Fibroblast of skin of abdomen (primary cell): ENCODE results near the gene CRY1.
"Not testable (repeated sequence)": the region's sequence is repeated elsewhere in the genome, so short reads cannot be mapped to it uniquely, and the experiment has no call there.

ENCODE experiments used
- DNase-seq: peaks from one replicate; pipeline ENCODE4 v3.0.0-alpha.2; 2013

The CRY1 gene

DNA sequence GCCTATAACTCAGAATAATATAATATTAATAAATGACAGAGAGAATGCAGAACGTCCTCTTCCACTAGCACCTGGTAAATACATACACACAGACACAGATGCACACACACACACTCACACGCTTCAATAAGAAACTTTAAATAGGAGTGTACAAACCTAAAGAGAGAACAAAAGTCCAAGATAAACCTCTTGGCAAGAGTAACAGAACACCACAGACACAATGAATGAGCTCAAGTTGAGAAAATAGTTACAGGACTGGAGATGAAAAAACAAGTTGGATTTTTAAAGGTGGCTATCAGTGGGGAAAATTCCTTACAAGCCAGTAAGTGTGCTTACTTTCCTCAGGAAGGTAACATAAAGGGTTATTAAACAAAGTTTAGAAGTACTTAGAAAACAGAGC lies 35.2 kb downstream of the CRY1 start:
- no peak for DNase-seq

DNA sequence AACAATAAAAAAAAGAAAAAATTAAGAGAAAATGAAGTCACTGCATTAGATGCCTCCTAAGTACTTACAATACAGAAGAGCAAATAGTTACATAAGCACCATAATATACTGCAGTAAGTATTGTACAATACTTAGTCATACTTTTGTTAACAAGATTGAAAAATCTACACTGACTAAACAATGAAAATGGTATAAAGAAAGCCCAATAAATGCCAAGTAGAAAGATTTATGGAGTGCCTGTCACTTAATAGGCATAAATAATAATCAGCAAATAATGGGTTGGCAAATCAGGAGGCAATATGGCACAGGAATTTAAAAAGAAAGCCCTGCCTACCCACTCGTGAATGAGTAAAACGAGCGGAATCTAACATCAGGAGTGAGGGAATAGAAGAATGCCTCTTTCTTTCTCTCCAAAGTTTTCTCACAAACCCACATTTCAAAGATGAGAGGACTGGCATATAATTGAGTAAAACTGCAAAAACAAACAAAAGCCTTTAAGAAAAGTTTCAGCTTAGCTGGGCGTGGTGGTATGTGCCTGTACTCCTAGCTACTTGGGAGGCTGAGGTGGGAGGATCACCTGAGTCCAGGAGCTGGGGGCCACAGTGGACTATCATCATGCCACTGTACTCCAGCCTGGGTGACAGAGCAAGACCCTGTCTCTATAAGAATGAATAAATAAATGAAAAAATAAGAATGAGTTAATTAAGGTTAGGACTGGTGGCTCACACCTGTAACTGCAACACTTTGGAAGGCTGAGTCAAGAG lies 36.1 kb downstream of the CRY1 start:
- DNase-seq, result peak; percentile 31

DNA sequence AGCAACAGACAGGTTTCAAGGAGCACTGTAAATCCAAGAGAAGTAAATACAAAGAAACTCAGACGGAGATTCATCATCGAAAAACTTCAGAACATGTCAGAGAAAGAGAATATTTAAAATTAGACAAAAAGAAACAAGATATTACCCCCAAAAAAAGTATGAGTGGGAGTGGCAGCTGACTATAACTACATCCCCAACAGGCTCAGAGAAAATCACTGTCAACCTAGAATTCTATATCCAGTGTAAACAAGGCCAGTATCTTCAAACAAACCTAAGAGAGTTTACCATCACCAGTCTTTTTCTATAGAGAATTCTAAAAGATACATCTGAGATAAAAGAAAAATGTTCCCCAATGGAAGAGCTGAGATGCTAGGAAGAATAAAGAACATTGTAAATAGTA lies 39.6 kb downstream of the CRY1 start:
- DNase-seq, result no peak

DNA sequence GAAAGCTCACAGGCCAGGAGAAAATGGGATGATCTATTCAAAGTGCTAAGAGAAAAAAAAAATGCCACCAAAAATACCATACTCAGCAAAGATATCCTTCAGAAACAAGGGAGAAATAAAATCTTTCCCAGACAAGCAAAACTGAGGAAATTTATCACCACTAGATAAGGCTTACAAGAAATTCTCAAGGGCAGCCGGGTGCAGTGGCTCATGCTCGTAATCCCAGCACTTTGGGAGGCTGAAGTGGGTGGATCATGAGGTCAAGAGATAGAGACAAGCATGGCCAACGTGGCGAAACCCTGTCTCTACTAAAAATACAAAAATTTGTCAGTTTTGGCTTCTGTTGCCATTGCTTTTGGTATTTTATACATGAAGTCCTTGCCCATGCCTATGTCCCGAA lies 48.2 kb downstream of the CRY1 start:
- DNase-seq, result no peak

DNA sequence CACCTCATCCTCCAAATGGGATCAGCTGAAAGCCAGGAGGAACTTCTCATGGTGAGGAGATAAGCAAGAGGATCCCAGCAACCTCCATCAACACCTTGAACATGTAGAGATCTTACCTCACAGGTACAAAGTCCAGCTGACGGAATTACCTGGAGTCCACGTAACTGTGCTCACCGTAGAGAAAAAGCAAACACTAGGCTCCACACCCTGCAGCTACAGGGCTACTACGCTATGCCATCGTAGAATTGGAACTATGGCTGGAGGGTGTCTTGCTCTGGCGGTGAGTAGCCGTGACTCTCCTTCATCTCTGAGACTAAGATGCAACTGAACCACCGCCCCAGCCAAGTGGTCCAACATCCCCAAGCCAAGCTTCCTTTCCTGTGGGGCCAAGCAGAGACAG lies 50.5 kb downstream of the CRY1 start:
- DNase-seq, result no peak

DNA sequence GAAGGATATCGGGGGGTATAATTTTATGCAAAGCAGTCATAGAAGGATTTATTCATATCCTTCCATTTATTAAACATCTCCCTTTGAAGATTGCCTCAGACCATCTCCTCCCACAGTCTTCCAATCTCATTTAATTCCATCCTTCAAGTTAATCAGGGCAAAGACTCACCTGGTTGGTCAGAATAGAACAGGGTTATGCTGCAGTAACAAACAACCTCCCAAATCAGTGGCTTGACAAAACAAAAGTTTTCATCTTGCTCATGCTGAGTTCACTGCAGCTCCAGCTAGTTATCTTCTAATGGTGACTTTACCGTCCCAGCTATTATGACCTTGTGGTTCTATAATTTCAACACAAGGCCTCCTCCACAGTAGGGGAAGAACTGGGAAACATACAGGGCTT lies 57.6 kb downstream of the CRY1 start:
- no peak for DNase-seq

DNA sequence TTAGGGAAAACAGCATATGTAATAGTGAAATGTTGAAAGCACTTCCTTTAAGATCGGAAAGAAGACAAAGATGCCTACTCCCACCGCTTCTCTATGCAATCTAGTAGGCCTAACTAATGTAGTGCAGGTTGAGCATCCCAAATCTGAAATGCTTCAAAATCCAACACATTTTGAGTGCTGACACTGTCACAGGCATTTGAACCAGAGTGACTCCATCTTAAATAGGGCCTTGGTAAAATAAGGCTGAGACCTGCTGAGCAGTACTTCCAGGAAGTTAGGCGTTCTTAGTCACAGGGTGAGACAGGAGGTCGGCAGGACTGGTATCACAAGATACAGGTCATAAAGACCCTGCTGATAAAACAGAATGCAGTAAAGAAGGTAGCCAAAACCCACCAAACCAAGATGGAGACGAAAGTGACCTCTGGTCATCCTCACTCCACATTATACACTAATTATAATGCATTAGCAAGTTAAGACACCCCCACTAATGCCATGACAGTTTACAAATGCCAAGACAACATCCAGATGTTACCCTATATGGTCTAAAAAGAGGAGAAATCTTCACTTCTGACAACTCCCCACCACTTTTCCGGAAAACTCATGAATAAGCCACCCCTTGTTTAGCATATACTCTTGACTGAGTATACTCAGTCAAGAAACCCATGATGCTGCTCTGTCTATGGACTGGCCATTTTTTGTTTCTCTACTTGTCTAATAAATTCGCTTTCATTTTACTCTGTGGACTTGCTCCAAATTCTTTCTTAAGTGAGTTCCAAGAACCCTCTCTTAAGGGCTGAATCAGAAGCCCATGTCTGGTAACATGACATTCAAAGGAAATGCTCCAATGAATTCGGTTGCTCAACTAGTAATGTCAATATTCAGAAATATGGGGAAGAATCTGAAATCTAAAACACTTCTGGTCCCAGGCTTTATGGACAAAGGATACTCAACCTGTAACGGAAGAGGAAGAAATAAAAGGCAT lies 59.3 kb downstream of the CRY1 start:
- no peak for DNase-seq

DNA sequence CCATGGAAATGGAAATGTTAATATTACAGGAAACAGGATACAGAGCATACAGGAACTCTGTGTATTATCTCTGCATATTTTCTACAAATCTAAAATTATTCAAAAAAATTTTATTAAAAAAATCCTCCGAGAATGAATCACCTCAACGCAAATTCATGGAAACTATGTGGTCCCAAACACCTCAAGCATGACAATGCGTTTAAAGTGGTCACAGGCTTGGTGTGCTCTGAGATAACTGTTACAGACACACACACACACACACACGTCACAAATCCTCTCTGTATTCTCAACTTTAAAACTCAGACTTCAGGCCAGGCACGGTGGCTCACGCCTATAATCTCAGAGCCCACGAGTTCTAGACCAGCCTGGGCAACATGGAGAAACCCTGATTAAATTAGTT lies 61.1 kb downstream of the CRY1 start:
- DNase-seq, result no peak

DNA sequence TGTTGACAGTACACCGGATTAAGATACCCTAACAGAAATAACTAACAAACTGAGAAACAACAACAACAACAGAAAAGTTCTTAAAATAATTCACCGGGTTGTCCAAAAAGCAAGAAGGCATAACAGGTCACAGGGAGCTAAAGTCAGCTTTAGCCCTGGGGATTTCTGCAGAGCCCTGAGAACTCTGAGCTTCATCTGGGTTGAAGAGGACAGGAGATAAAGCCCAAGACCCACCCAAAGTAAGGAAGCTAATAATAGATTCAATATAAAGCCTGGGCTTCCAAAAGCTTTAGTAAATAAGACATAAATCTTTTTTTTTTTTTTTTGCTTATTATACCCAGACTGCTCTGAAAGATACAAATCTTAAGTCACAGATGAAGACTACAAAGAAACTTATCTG lies 62.3 kb downstream of the CRY1 start:
- DNase-seq, result no peak

DNA sequence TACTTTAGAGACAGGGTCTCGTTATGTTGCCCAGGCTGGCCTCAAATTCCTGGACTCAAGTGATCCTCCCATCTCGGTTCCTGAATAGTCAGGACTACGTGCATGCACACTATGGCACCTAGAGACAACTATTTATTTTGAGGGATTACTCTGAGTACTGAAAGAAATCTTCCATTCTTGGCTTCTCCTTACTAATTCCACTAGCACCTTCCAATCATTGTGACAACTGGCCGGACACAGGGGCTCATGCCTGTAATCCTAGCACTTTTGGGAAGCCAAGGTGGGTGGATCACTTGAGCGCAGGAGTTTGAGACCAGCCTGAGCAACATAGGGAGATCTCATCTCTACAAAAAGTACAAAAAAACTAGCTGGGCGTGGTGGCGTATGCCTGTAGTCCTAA lies 64.3 kb downstream of the CRY1 start:
- DNase-seq, result no peak

DNA sequence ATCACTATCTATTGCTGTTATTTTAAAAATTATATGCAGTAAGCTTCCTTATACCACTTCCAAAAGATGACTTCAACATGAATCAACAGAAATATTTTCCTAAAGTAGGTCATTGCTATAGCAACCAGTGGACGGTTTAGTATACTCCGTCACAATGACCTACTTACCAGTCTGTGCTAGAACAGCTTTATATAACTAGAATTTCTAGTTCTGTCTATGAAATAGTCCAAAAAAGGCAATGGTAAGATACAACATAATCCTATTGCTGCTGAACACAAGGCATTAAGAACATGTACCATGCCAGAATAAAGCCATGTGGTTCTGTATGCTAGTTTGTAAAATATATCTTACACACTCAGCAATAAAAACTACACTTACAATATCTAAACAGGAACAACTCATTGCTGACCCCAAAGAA lies 65.7 kb downstream of the CRY1 start:
- DNase-seq, result peak; percentile 93

DNA sequence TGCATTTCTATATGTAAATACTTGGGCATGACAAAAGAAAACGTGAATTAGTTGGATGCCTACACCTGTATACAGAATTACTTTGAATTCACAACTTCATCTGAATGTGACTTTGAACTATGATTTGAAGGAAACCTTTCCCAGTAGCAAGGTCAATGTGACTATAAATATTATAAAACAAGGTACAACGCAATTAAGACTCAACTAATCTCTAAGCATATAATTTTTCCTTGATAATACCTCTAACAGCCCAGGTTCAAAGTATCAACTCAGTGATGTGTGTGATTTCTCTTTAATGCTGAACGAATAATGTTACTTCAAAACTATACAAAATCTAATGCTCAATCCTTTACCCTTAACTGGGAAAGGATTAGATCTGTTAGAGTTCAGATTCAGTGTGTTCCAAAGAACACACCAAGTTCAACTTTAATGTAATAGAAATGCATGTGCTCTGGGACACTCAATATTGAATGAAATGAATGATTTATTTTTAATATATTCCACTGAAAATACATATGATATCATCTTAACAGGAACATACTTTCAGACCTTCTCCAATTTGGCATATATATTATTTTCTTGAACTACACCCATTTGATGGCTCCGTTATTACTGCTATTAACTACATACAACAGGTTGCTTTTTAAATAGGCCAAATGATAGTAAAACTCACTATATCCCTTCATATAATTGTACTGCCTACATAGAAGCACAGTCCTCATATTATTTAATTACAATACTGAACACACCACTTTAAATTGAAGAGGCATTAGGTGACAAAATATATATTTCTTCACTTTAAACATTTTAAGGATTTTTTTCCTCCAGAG lies 66.3 kb downstream of the CRY1 start:
- no peak for DNase-seq

DNA sequence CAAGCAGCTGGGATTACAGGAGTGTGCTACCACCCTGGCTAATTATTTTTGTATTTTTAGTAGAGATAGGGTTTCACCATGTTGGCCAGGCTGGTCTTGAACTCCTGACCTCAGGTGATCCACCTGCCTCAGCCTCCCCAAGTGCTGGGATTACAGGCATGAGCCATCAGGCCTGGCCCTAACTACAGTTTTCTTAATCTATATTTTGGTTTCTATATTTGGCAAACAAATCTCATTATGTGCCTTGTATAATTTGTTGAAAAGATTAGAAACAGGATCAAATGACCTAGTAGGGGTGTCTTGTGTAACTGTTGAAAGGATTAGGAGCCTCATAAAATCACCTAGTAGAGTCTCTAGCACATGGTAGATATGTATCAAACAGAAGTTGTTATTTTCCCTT lies 67.0 kb downstream of the CRY1 start:
- not testable (repeated sequence) for DNase-seq

DNA sequence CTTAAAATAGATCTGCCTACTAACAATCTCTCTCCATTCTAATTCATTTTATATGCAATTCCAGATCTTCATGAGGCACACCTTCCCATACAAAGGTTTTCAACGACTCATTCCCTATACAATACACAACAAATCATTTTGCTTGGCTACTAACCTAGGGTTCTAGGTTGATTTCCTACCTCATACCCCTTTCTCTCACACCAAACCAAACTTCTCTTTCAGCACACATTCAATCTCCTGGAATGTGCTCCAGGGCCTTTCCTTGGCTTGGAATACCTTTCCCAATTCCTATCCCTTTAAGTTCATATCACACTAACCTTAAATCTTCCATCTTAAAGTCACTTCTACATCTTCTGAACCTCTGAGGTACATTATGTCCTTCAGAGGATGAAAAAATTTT lies 67.7 kb downstream of the CRY1 start:
- DNase-seq, result no peak

DNA sequence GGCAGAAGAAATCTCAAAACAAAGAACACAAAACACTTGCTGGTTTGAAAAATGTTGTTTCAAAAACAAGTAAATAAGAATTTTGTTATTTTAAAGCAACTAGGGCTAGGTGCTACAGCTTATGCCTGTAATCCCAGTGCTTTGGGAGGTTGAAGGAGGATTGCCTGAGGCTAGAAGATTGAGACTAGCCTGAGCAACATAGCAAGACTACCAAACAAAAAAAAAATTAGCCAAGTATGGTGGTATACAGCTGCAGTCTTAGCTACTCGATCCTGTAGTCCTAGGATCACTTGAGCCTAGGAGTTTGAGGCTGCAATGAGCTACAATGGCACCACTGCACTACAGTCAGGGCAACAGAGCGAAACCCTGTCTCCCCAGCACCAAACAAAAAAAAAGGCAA lies 73.8 kb downstream of the CRY1 start:
- no peak for DNase-seq

DNA sequence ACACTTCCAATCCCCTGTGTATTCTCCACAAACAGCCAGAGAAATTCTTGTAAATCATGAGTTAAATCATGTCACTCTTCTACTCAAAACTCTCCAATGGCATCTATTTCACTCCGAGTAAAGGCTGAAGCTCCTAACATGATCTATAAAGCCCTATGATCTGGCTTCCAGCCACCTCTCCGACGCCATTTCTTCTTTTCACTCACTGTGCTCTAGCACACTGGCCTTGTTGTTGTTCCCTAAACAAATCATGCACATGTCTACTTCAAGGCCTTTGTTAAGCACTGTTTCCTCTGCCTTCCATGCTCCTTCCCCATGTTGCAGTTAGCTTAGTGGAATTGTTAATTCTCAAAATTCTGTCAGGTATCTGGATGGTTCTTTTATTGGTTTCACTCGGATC lies 76.3 kb downstream of the CRY1 start:
- DNase-seq, result no peak

DNA sequence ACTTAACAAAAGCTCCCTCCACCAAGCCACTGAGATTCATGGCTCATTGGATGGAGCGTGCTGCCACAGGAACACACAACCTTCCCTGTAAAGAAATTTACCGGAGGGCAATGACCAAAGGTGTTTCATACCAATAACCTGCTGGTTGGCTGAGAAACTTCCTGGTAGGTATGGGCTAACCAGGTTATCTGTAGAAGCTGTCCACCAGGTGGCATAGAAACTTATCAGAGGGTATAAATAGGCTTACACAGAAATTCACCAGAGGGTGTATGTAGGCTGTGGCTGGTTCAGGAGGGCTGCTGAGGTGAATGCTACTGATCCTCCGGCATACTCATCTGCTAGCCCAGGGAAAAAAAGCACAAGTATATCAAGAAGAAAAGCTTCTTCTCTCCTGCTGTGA lies 79.3 kb downstream of the CRY1 start:
- no peak for DNase-seq

DNA sequence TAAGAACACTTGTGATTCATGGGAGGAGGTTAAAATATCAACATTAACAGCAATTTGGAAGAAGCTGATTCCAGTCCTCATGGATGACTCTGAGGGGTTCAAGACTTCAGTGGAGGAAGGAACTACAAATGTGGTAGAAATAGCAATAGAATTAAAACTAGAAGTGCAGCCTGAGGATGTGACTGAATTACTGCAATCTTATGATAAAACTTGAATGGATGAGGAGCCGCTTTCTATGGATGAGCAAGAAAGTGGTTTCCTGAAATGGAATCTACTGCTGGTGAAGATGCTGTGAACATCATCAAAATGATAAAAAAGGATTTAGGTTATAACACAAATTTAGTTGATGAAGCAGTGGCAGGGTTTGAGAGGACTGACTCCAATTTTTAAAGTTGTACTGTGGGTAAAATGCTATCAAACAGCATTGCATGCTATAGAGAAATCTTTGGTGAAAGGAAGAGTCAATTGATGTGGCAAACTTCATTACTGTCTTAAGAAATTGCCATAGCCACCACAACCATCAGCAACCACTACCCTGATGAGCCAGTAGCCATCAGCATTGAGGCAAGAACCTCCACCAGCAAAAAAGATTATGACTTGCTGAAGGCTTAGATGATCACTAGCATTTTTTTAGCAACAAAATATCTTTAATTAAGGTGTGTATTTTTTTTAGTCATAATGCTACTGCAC lies 80.5 kb downstream of the CRY1 start:
- no peak for DNase-seq

DNA sequence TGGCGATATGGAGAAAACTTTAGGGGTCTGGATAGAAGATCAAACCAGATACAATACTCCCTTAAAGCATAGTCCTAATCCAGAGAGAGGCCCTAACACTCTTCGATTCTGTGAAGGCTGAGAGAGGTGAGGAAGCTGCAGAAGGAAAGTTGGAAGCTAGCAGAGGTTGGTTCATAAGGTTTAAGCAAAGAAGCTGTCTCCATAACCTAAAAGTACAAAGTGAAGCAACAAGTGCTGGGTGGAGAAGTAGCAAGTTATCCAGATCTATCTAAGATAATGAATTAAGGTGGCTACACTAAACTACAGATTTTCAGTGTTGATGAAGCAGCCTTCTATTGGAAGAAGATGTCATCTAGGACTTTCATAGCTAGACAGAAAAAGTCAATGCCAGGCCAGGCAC lies 81.8 kb downstream of the CRY1 start:
- no peak for DNase-seq

DNA sequence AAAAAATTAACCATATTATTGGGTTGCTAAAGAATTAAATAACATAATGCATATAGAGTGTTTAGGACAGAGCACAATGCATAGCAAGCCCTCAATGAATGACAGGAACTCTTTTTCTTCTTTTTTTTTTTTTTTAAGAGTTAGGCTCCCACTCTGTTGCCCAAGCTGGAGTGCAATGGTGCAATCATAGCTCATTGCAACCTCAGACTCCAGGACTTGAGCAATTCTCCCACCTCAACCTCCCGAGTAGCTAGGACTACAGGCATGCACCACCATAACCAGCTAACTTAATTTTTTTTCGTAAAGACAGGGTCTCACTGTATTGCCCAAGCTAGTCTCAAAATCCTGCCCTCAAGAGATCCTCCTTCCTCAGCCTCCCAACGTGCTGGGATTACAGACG lies 85.9 kb downstream of the CRY1 start:
- DNase-seq, result no peak

DNA sequence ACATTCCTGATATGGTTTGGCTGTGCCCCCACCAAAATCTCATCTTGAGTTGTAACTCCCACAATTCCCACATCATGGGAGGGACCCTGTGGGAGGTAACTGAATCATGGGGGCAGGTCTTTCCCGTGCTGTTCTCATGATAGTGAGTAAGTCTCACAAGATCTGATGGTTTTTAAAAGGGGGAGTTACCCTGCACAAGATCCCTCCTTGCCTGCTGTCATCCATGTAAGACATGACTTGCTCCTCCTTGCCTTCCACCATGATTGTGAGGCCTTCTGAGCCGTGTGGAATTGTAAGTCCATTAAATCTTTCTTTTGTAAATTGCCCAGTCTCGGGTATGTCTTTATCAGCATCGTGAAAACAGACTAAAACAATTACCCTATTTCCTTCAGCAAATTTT lies 90.7 kb downstream of the CRY1 start:
- not testable (repeated sequence) for DNase-seq

DNA sequence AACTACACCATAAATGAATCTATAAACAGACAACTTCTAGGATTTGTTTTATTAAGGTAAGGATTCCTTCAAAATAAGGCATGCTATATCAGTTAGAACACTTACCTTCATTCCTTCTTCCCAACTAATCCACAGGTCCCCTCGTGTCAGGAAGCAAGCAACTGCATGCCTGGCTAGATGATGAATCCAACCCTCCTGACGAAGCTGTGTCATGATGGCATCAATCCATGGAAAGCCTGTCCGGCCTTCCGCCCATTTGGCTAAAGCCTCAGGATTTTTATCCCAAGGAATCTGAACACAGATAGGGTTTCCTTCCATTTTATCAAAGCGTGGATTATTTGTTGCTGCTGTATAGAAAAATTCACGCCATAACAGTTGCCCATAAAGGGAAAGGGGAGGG lies 93.9 kb downstream of the CRY1 start:
- DNase-seq, result no peak
